PC-3 (cell line): Measurements from ENCODE around the gene PIGC.

Experiments used
- CTCF ChIP-seq: fragments of 300-600 bp; sonication (generic); conservative IDR thresholded peaks from 2 replicates; pipeline ENCODE4 v1.5.1; 2017; ENCODE audit warnings: antibody characterized with exemption, low read depth, mild to moderate bottlenecking, low read length
- EZH2 ChIP-seq: fragments of 300-600 bp; sonication (generic); IDR thresholded peaks from one replicate; pipeline ENCODE4 v1.6.1; 2017; ENCODE audit warnings: antibody characterized with exemption, mild to moderate bottlenecking, low read length; ENCODE audit not compliant: unreplicated experiment
- EZH2phosphoT487 ChIP-seq: fragments of 300-600 bp; sonication (generic); IDR thresholded peaks from 2 replicates; pipeline ENCODE4 v1.6.1; 2018; ENCODE audit warnings: mild to moderate bottlenecking, antibody characterized with exemption, low read length, borderline replicate concordance

DNA sequence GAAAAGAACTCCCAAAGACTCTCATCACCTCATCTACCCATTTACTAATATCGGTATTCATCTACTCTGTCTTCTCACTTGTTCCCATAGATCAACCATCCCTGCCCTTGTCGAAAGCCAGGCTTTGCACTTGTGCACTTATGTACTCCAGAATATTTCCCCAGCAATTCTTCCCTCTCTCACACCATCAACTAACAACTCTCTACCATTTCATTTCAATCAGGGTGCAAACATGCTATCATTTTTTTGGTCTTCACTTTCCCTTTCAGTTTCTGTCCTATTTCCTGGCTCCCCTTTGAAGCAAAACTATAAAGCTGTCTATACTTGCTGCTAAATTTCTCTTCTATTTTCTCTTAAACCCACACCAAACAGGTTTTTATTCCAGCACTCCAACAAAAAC, 16.7 kb downstream of the PIGC start:
- no peak for TF ChIP-seq CTCF
- TF ChIP-seq EZH2 = no peak
- no peak for TF ChIP-seq EZH2phosphoT487
